Lung (tissue), 12 donors: ENCODE measurements around the gene SLIT1. TPM values are rescaled to one million over a fixed set of nuclear protein-coding genes. Genes with fewer than 3 reads are reported as not detected.

Source experiments
- ATAC-seq: fragments of 200-7000 bp; cut with Tn5 transposase; one replicate; pipeline ENCODE4 v1.9.1; 2020; ENCODE audit warnings: moderate number of reproducible peaks; ENCODE audit not compliant: insufficient read depth, low FRiP score
- DNase-seq, 3 donors: peaks; one replicate each; pipeline ENCODE4 v3.0.0-alpha.2; 2013 to 2017
- H3K27ac ChIP-seq, 2 donors: one replicate each; pipeline ENCODE4 v1.5.1; 2013; ENCODE audit warnings: mild to moderate bottlenecking in 2 of 2, moderate library complexity in 2 of 2, control low read depth in 1 of 2, inconsistent platforms in 1 of 2, low read depth in 1 of 2, low read length in 1 of 2
- H3K27me3 ChIP-seq, 3 donors: one replicate each; pipeline ENCODE4 v1.5.1; 2013; ENCODE audit warnings: low read length in 2 of 3; ENCODE audit not compliant: control insufficient read depth in 3 of 3, insufficient read depth in 3 of 3
- H3K36me3 ChIP-seq, 4 donors: one replicate each; pipeline ENCODE4 v1.5.1; 2013; ENCODE audit warnings: low read length in 4 of 4, mild to moderate bottlenecking in 1 of 4, moderate library complexity in 1 of 4; ENCODE audit not compliant: control insufficient read depth in 4 of 4, insufficient read depth in 4 of 4
- H3K4me1 ChIP-seq, 5 donors: one replicate each; pipeline ENCODE4 v1.5.1; 2013; ENCODE audit warnings: low read length in 5 of 5, mild to moderate bottlenecking in 2 of 5, moderate library complexity in 1 of 5; ENCODE audit not compliant: control insufficient read depth in 5 of 5, insufficient read depth in 5 of 5
- H3K4me3 ChIP-seq: one replicate; pipeline ENCODE4 v1.5.1; 2013; ENCODE audit warnings: mild to moderate bottlenecking, control low read depth, moderate library complexity
- H3K9ac ChIP-seq, 2 donors: one replicate each; pipeline ENCODE4 v1.5.1; 2013; ENCODE audit warnings: low read length in 2 of 2, control low read depth in 1 of 2; ENCODE audit not compliant: insufficient read depth in 1 of 2
- H3K9me3 ChIP-seq, 4 donors: one replicate each; pipeline ENCODE4 v1.5.1; 2013; ENCODE audit warnings: low read length in 3 of 4, mild to moderate bottlenecking in 1 of 4, moderate library complexity in 1 of 4; ENCODE audit not compliant: control insufficient read depth in 4 of 4, insufficient read depth in 3 of 4
- WGBS, 2 donors: extraction: QIAGEN DNeasy Blood & Tissue Kit; methylation state at CpG; one replicate each; pipeline ENCODE4 v1.1.7; 2013; 5-methylcytosine and 5-hydroxymethylcytosine counted together
- polyA plus RNA-seq, 2 donors: library from polyadenylated mRNA; stranded (reverse); fragments of 200-250 nt; gene quantifications; one replicate each; pipeline ENCODE4 v1.2.1, GENCODE V29; 2013
- total RNA-seq, 2 donors: library from RNA; depleted of rRNA in 1 of 2; stranded (reverse); fragments of >200 nt in 1 of 2; gene quantifications; one replicate each; pipeline ENCODE4 v1.2.1, GENCODE V29; 2014 to 2021
- TF ChIP-seq, protein P1 (sequence below): IDR thresholded peaks from 2 replicates; pipeline ENCODE4 v1.5.1; 2012; ENCODE audit warnings: mild to moderate bottlenecking; ENCODE audit errors: control extremely low read depth, extremely low read depth
- donor health status: control.
- donor health status: control.
- donor health status: Bipolar disorder and iron deficiency.
- donor health status: healthy.
- donor health status: DM: yes; HTN: yes; CAD: no.

SLIT1 gene
- total and polyA plus RNA-seq, 4 donors: 0.39 to 5.6 (median 0.57) TPM

DNA sequence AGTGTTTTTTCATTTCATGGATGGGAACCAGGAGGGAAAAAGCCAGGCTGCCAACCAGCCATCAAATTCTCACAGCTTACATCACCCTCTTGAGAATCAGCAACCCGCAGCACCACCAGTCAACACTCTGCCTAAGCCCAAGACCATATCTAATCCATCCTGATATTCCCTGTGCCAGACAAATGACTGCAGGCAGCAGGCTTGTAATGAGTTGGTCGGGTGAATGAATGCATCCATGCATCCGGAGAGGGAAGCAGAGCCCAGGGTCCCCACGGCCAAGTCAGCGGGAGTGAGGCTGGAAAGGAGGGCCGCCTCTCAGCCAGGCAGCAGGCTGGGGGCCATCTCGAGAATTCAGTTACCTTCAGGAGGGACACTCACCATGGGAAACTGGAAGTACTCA lies 46.9 kb downstream of the SLIT1 start:
- ATAC-seq: no peak
- peak in 2 of 3 donors; percentile 32 to 63 for DNase-seq

DNA sequence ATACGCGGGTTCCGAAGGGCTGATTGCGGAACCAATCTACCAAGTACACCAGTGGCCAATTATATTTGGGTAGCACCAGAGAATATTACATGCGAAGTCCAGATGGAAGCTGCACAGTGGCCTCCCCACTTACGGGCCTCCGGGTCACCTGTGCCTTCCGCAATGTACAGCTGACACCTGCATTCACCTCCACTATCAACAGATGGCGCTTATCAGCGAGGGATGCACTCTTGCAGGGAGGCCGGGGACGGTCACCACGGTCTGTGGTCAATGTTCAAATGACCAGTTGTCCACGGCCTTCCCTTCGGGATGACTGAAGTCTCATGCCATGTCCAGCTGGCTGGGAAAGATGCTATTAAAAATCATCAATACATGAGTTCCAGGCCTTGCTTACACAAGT lies 47.6 kb downstream of the SLIT1 start:
- WGBS, 2 donors: 83 to 87% methylated on average over 15 of the region's 15 CpGs
- no peak for ATAC-seq
- H3K36me3 ChIP-seq: no peaks in the 10 kb centered on the region
- H3K4me1 ChIP-seq: peaks cover 0 to 51% (median 22%) of the 10 kb centered on the region in 5 donors
- no peaks in the 10 kb centered on the region for H3K9me3 ChIP-seq
- no peaks in the 10 kb centered on the region for H3K27me3 ChIP-seq
- no peak overlapping the region for H3K27ac ChIP-seq
- no peak overlapping the region for H3K4me3 ChIP-seq
- H3K9ac ChIP-seq: no peak overlapping the region
- no peak for DNase-seq
- TF ChIP-seq, protein P1, sequence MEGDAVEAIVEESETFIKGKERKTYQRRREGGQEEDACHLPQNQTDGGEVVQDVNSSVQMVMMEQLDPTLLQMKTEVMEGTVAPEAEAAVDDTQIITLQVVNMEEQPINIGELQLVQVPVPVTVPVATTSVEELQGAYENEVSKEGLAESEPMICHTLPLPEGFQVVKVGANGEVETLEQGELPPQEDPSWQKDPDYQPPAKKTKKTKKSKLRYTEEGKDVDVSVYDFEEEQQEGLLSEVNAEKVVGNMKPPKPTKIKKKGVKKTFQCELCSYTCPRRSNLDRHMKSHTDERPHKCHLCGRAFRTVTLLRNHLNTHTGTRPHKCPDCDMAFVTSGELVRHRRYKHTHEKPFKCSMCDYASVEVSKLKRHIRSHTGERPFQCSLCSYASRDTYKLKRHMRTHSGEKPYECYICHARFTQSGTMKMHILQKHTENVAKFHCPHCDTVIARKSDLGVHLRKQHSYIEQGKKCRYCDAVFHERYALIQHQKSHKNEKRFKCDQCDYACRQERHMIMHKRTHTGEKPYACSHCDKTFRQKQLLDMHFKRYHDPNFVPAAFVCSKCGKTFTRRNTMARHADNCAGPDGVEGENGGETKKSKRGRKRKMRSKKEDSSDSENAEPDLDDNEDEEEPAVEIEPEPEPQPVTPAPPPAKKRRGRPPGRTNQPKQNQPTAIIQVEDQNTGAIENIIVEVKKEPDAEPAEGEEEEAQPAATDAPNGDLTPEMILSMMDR: no peak

More for the DNA sequence above, 46.9 kb downstream of the SLIT1 start:
- no peaks in the 10 kb centered on the region for H3K27me3 ChIP-seq
- no peak overlapping the region for H3K4me3 ChIP-seq
- no peak overlapping the region for H3K27ac ChIP-seq
- peaks cover 0 to 57% (median 24%) of the 10 kb centered on the region in 5 donors for H3K4me1 ChIP-seq
- H3K9me3 ChIP-seq: no peaks in the 10 kb centered on the region
- WGBS, 2 donors: 83 to 86% methylated on average over 7 of the region's 7 CpGs
- H3K9ac ChIP-seq: no peak overlapping the region
- TF ChIP-seq, protein P1: no peak
- H3K36me3 ChIP-seq: no peaks in the 10 kb centered on the region

DNA sequence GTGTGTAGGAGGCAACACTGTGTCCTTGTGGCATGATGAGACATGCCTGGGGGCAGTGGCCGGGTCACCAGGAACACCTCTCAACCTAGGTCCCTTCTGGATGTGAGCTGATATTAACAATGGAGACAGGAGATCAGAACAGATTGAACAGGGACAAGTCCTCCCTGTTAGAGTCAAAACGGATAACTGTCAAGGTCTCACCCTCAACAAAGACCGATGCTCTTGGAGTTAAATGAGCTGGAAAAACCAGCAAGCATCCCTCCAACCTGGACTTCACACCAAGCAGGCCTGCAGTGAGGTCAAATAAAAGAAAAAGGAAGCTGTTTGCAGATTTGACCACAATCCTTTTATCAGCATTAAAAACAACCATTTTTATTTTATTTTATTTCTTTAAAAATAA lies 49.0 kb downstream of the SLIT1 start:
- no peak for DNase-seq
- Histone ChIP-seq H3K9me3 (no peaks in the 10 kb centered on the region), H3K27me3 (no peaks in the 10 kb centered on the region), H3K27ac (no peak overlapping the region), H3K36me3 (no peaks in the 10 kb centered on the region), H3K4me1 (peaks cover 0 to 52% (median 24%) of the 10 kb centered on the region in 5 donors), H3K4me3 (no peak overlapping the region), H3K9ac (no peak overlapping the region)
- WGBS, 2 donors: 92% methylated on average over 3 of the region's 3 CpGs
- TF ChIP-seq, protein P1: no peak
- no peak for ATAC-seq

DNA sequence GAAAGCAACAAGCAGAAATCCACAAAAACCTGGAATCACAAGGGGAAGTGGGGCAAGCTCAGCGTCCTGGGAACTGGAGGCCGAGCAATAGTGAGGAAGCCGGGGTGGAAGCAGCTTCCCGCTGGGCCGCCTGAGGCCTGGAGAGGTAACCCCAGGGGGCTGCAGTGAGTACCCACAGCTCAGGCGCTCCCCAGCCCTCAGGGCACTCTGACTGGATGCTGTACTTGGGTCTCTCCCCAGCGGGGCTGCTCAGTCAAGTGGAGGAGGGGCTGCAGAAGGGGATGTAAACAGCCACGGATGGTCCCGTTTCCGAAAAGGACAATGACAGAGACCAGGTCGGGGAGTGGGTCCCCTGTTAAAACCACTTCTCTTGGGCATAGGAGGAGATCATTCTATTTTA lies 50.3 kb downstream of the SLIT1 start:
- TF ChIP-seq, protein P1: no peak
- WGBS, 2 donors: 69 to 78% methylated on average over 11 of the region's 11 CpGs
- H3K27ac ChIP-seq: no peak overlapping the region
- no peaks in the 10 kb centered on the region for H3K36me3 ChIP-seq
- H3K4me1 ChIP-seq: peaks cover 0 to 51% (median 22%) of the 10 kb centered on the region in 5 donors
- no peaks in the 10 kb centered on the region for H3K9me3 ChIP-seq
- H3K4me3 ChIP-seq: no peak overlapping the region
- no peak for ATAC-seq
- no peak overlapping the region for H3K9ac ChIP-seq
- no peak for DNase-seq
- no peaks in the 10 kb centered on the region for H3K27me3 ChIP-seq
